ENCODE results near the gene CES2. TPM values are rescaled to one million over a fixed set of nuclear protein-coding genes. Genes with fewer than 3 reads are reported as not detected.

Gene CES2
- total and polyA plus RNA-seq, 2 of the 8 experiments (the other 6 are each of a cell fraction or from before 2014, with no cell fraction given) = 8.6 to 14.7 TPM

DNA sequence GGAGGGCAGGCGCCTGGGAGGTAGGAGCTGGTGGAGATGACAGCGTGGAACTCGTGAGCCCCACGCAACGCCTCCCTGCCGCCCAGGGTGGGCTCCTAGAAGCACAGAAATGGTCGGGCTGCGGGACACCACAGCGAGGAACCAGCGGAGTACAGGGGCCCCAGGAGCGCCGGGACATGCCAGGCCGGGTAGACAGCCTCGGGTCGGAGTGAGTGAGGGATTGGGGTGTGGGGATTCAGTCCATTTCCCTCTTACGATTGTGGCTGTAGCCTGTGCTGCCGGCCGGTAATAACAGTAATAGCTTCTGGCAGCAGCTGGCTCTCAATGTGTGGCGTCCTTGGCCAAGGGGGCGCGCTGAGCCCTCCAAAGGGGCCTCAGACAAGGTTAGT lies 13.5 kb downstream of the CES2 start:
- peaks cover 0 to 5% (median 1%) of the 10 kb centered on the region in 4 experiments; a peak in 2 of 7 replicates for H3K4me1 ChIP-seq (replicated peaks in 1 of 4; ENCODE audit: control insufficient read depth in 3 of 4, insufficient read depth in 4 of 4, low read length in 3 of 4)
- H2BK5ac ChIP-seq (ENCODE audit: low read depth, low read length) = no peak overlapping the region
- no peak overlapping the region for H2AK5ac ChIP-seq (ENCODE audit: low read depth, low read length)
- H3K79me2 ChIP-seq (ENCODE audit: control insufficient read depth in 1 of 2, insufficient read depth in 2 of 2, low read length in 2 of 2) = no peaks in the 10 kb centered on the region
- no peak overlapping the region for H2AFZ ChIP-seq (ENCODE audit: low read length)
- FAIRE-seq (no peak), DNase-seq (ENCODE audit: low read depth in 1 of 2, low spot score in 2 of 2) (no peak)
- H3K4ac ChIP-seq (replicated peaks; ENCODE audit: insufficient read length, low read depth, low read length) = no peak overlapping the region
- H2BK15ac ChIP-seq (ENCODE audit: low read length) = no peak overlapping the region
- 36% methylated on average over 15 of the region's 21 CpGs; no CpG with 5 or more reads in 1 of the 2 experiments for WGBS, 2 experiments (ENCODE audit: extremely low coverage in 1 of 2, insufficient coverage in 1 of 2, insufficient read length in 1 of 2, insufficient replicate concordance in 2 of 2, low coverage in 1 of 2, low lambda C conversion rate in 2 of 2, missing lambda C conversion rate in 1 of 2)
- ChIA-PET CTCF (ENCODE audit: partially characterized antibody) (interaction anchor here (1.3 to 3.3 kb wide), 4 partner anchors 9 to 54 kb away, joined by 3 to 14 read pairs (median 5); no protein-coding TSS in a partner anchor), POLR2A (ENCODE audit: partially characterized antibody) (interaction anchor here (0.9 kb wide), 1 partner anchor 209 kb away, joined by 4 read pairs; no protein-coding TSS in a partner anchor)
- H3K79me1 ChIP-seq (ENCODE audit: low read depth, low read length) = no peaks in the 10 kb centered on the region
- H3K23ac ChIP-seq (ENCODE audit: insufficient read length) = no peak overlapping the region
- no peak overlapping the region for H3K56ac ChIP-seq (replicated peaks; ENCODE audit: insufficient read length, low read depth, low read length)
- H4K20me1 ChIP-seq (replicated peaks in 1 of 2; ENCODE audit: control insufficient read depth in 1 of 2, insufficient read depth in 2 of 2, low read length in 2 of 2) = peaks cover 0 to 1% of the 10 kb centered on the region in 2 experiments
- H3K27me3 ChIP-seq (replicated peaks in 1 of 4; ENCODE audit: control insufficient read depth in 3 of 4, extremely low read depth in 1 of 4, insufficient read depth in 3 of 4, low read length in 3 of 4) = peaks cover 10 to 34% (median 32%) of the 10 kb centered on the region in 4 experiments
- peaks cover 0 to 1% (median 0%) of the 10 kb centered on the region in 4 experiments; a peak in 1 of 8 replicates for H3K36me3 ChIP-seq (ENCODE audit: control insufficient read depth in 2 of 4, insufficient read depth in 4 of 4, low read length in 3 of 4)
- no peak overlapping the region for H3K18ac ChIP-seq (ENCODE audit: extremely low read depth, low read length)
- peak overlapping the region in 1 of 4 experiments; percentile 53; a peak in 2 of 8 replicates for H3K4me3 ChIP-seq (ENCODE audit: extremely low read depth in 1 of 4, insufficient read depth in 2 of 4, low read depth in 3 of 4, low read length in 4 of 4)
- no peak overlapping the region for H3K27ac ChIP-seq (ENCODE audit: low read depth, low read length)
- no peak overlapping the region for H4K5ac ChIP-seq (ENCODE audit: insufficient read length, low read depth, low read length)
- H3K9ac ChIP-seq (replicated peaks in 1 of 4; ENCODE audit: extremely low read depth in 1 of 4, low read depth in 3 of 4, low read length in 3 of 4) = no peak overlapping the region
- H3K4me2 ChIP-seq (ENCODE audit: insufficient read depth in 1 of 2, low read depth in 2 of 2, low read length in 2 of 2) = peak overlapping the region; percentile 77 to 83
- no peak overlapping the region for H2BK120ac ChIP-seq (replicated peaks; ENCODE audit: low read depth, low read length)
- H3K9me3 ChIP-seq (ENCODE audit: insufficient read depth in 2 of 2, low read depth in 1 of 2, low read length in 1 of 2) = no peaks in the 10 kb centered on the region
- no peak overlapping the region for H4K8ac ChIP-seq (ENCODE audit: extremely low read depth, insufficient read depth, low read length)
- H2BK20ac ChIP-seq (ENCODE audit: low read length) = no peak overlapping the region
- H3K14ac ChIP-seq (ENCODE audit: insufficient read length) = no peak overlapping the region
- H4K91ac ChIP-seq (replicated peaks; ENCODE audit: insufficient read length, low read length) = no peak overlapping the region
- H2BK12ac ChIP-seq (ENCODE audit: low read depth, low read length) = no peak overlapping the region
- TF ChIP-seq POU5F1 (IDR thresholded peaks at IDR 0.05; ENCODE audit: low read depth, low read length) = no peak
- TF ChIP-seq SUZ12 (IDR thresholded peaks at IDR 0.05; ENCODE audit: low read length) = peak; percentile 79; the same call in 1 of the 2 replicates
- no peak for TF ChIP-seq HDAC2 (IDR thresholded peaks at IDR 0.05; ENCODE audit: borderline replicate concordance in 1 of 2, low read depth in 2 of 2, low read length in 2 of 2)
- TF ChIP-seq EZH2 (IDR thresholded peaks at IDR 0.05; ENCODE audit: low read depth, low read length, severe bottlenecking) = peak; percentile 75
- H3K23me2 ChIP-seq (ENCODE audit: low read depth, low read length) = peaks cover 2% of the 10 kb centered on the region; the same call in 1 of the 2 replicates

Measured in H1 (cell line).